ENCODE measurements around the gene GGTLC2. TPM values are rescaled to one million over a fixed set of nuclear protein-coding genes. Genes with fewer than 3 reads are reported as not detected.
"Not testable (repeated sequence)": the region's sequence is repeated elsewhere in the genome, so short reads cannot be mapped to it uniquely, and the experiment has no call there.

The GGTLC2 gene
- total RNA-seq, 1 experiment from 2014 or later, result not detected

DNA sequence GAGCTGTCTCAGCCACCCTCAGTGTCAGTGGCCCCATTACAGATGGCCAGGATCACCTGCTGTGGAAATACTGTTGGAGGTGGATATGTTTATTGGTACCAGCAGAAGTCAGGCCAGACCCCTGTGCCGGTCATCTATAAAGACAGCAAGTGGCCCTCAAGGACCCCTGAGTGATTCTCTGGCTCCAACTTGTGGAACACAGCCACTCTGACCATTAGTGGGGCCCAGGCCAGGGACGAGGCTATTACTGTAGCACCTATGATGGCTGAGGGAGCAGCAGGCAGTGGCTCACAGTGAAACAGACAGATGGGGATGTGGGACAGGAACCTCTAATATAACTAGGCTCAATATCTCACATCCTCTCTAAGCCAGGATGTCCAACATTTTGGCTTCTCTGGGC lies 25.5 kb upstream of the GGTLC2 start:
- intact Hi-C loops (cut with micrococcal nuclease; ENCODE audit: unreplicated experiment), result no loop called here
- Mint-ChIP-seq H3K9me3 (ENCODE audit: low read depth, unreplicated experiment) (no peaks in the 10 kb centered on the region), H3K4me1 (ENCODE audit: low read depth, unreplicated experiment) (peaks cover 15% of the 10 kb centered on the region), H3K36me3 (ENCODE audit: insufficient read depth, unreplicated experiment) (no peaks in the 10 kb centered on the region), H3K4me3 (ENCODE audit: low read depth, unreplicated experiment) (no peak overlapping the region), H3K27ac (ENCODE audit: unreplicated experiment) (no peak overlapping the region), H3K27me3 (ENCODE audit: unreplicated experiment) (peaks cover 15% of the 10 kb centered on the region)
- TF ChIP-seq, protein P1, sequence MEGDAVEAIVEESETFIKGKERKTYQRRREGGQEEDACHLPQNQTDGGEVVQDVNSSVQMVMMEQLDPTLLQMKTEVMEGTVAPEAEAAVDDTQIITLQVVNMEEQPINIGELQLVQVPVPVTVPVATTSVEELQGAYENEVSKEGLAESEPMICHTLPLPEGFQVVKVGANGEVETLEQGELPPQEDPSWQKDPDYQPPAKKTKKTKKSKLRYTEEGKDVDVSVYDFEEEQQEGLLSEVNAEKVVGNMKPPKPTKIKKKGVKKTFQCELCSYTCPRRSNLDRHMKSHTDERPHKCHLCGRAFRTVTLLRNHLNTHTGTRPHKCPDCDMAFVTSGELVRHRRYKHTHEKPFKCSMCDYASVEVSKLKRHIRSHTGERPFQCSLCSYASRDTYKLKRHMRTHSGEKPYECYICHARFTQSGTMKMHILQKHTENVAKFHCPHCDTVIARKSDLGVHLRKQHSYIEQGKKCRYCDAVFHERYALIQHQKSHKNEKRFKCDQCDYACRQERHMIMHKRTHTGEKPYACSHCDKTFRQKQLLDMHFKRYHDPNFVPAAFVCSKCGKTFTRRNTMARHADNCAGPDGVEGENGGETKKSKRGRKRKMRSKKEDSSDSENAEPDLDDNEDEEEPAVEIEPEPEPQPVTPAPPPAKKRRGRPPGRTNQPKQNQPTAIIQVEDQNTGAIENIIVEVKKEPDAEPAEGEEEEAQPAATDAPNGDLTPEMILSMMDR (IDR thresholded peaks at IDR 0.05; ENCODE audit: unreplicated experiment), result no peak
- no peak for DNase-seq
- CTCF ChIA-PET, result no interaction called here
- BruUV-seq (replicated peaks), result no TSS peak

GRCh38 chr22:22619765-22620414 lies 24.5 kb upstream of the GGTLC2 start:
- BruUV-seq (replicated peaks), result no TSS peak
- CTCF ChIA-PET, result no interaction called here
- TF ChIP-seq, protein P1 (IDR thresholded peaks at IDR 0.05; ENCODE audit: unreplicated experiment), result no peak
- intact Hi-C loops (cut with micrococcal nuclease; ENCODE audit: unreplicated experiment), result no loop called here
- H3K4me3 Mint-ChIP-seq (ENCODE audit: low read depth, unreplicated experiment), result no peak overlapping the region
- H3K36me3 Mint-ChIP-seq (ENCODE audit: insufficient read depth, unreplicated experiment), result no peaks in the 10 kb centered on the region
- H3K27ac Mint-ChIP-seq (ENCODE audit: unreplicated experiment), result no peak overlapping the region
- H3K27me3 Mint-ChIP-seq (ENCODE audit: unreplicated experiment), result peaks cover 5% of the 10 kb centered on the region
- DNase-seq, result no peak
- H3K4me1 Mint-ChIP-seq (ENCODE audit: low read depth, unreplicated experiment), result peaks cover 15% of the 10 kb centered on the region
- no peaks in the 10 kb centered on the region for H3K9me3 Mint-ChIP-seq (ENCODE audit: low read depth, unreplicated experiment)

DNA sequence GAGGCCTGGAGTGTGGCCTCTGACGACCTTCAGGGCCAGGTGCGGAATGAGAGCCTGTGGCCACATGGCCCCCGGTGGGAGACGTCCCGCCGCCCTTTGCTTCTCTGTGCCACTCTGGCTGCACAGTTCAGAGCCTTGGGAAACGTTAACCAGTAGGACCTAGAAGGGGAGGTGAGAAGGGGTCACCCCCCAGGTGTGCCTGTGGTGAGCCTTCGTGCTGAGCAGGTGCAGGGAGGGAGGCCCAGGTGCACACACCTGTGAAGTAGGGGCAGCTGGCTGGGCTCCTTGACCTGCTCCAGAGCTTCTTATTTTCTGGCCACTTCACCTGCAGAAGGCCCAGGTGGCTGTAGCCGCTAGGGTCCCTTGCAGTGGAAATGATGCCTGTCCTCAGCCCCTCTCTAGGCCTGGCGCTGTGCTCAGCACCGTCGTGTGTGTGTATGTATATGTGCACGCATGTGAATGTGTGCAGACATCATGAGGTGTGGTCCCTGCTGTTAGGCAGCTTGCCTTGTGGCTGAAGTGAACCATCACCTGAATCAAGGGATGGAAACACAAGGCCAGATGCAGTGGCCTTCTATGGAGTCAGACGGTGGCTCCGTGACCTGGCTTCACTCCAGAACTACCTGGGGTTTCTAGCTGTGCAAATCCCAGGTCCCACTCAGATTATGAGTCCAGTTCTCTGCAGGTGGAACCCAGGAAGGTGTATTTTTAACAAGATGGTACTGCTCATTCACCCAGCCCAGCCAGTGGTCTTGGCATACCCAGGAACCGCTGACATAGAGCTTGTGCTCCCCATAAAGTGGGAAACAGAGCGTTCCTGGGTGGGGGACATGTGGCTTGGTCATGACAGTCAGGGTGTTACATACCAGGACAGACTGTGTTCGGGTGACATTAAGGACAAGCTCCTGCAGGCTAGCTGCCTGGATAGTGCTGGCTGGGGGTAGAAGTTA lies 15.6 kb upstream of the GGTLC2 start:
- BruUV-seq (replicated peaks); H3K9me3 Mint-ChIP-seq (ENCODE audit: low read depth, unreplicated experiment); H3K36me3 Mint-ChIP-seq (ENCODE audit: insufficient read depth, unreplicated experiment); DNase-seq; H3K27ac Mint-ChIP-seq (ENCODE audit: unreplicated experiment); H3K4me3 Mint-ChIP-seq (ENCODE audit: low read depth, unreplicated experiment); H3K27me3 Mint-ChIP-seq (ENCODE audit: unreplicated experiment); CTCF ChIA-PET; intact Hi-C loops (cut with micrococcal nuclease; ENCODE audit: unreplicated experiment); H3K4me1 Mint-ChIP-seq (ENCODE audit: low read depth, unreplicated experiment): not testable (repeated sequence)

DNA sequence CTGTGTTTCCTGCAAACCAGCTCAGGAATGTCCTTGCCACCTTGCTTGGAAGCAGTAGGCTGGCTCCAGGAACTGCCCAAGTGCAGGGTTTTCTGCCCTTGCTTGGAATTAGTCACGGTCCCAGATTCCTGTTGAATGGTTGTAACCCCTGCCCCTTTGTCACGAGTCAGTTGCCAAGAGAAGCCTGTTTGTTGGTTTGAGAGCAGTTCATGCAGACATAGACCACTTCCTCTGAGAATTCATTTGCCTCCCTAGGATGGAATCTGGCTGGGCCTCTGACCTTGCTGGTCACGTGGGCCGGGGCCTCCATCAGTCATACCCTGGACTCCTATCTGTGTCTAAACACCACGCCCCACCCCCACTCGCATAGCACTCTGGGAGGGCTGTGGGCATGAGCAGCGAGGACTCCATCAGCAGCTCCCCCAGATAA lies 13.2 kb upstream of the GGTLC2 start:
- CTCF ChIA-PET; DNase-seq; H3K36me3 Mint-ChIP-seq (ENCODE audit: insufficient read depth, unreplicated experiment); H3K9me3 Mint-ChIP-seq (ENCODE audit: low read depth, unreplicated experiment); H3K27ac Mint-ChIP-seq (ENCODE audit: unreplicated experiment); H3K27me3 Mint-ChIP-seq (ENCODE audit: unreplicated experiment); intact Hi-C loops (cut with micrococcal nuclease; ENCODE audit: unreplicated experiment); BruUV-seq (replicated peaks); H3K4me3 Mint-ChIP-seq (ENCODE audit: low read depth, unreplicated experiment); H3K4me1 Mint-ChIP-seq (ENCODE audit: low read depth, unreplicated experiment): not testable (repeated sequence)

- H3K4me1 Mint-ChIP-seq (ENCODE audit: low read depth, unreplicated experiment); intact Hi-C loops (cut with micrococcal nuclease; ENCODE audit: unreplicated experiment); H3K27ac Mint-ChIP-seq (ENCODE audit: unreplicated experiment); BruUV-seq (replicated peaks); H3K9me3 Mint-ChIP-seq (ENCODE audit: low read depth, unreplicated experiment); H3K27me3 Mint-ChIP-seq (ENCODE audit: unreplicated experiment); H3K36me3 Mint-ChIP-seq (ENCODE audit: insufficient read depth, unreplicated experiment); CTCF ChIA-PET; DNase-seq; H3K4me3 Mint-ChIP-seq (ENCODE audit: low read depth, unreplicated experiment): not testable (repeated sequence)
Observed at GRCh38 chr22:22632226-22632625, 12.2 kb upstream of the GGTLC2 start.

DNA sequence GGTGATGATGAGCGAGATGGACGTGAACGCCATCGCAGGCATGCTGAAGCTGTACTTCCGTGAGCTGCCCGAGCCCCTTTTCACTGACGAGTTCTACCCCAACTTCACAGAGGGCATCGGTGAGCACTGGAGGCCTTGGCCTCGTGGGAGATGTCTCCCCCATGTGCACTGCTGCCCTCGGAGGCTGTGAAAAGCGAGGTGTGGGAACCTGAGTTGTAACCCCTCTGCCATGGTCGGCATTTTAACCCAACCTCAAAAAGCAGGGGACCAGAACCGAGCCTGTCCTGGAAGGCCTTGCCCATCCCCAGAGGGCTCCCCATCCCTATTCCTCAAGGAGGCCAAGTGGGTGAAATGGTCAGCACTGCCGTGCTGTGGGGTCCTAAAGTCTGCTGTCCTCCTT lies 10.9 kb upstream of the GGTLC2 start:
- CTCF ChIA-PET; H3K27me3 Mint-ChIP-seq (ENCODE audit: unreplicated experiment); BruUV-seq (replicated peaks); H3K4me1 Mint-ChIP-seq (ENCODE audit: low read depth, unreplicated experiment); H3K36me3 Mint-ChIP-seq (ENCODE audit: insufficient read depth, unreplicated experiment); H3K4me3 Mint-ChIP-seq (ENCODE audit: low read depth, unreplicated experiment); DNase-seq; intact Hi-C loops (cut with micrococcal nuclease; ENCODE audit: unreplicated experiment); H3K9me3 Mint-ChIP-seq (ENCODE audit: low read depth, unreplicated experiment); H3K27ac Mint-ChIP-seq (ENCODE audit: unreplicated experiment): not testable (repeated sequence)

DNA sequence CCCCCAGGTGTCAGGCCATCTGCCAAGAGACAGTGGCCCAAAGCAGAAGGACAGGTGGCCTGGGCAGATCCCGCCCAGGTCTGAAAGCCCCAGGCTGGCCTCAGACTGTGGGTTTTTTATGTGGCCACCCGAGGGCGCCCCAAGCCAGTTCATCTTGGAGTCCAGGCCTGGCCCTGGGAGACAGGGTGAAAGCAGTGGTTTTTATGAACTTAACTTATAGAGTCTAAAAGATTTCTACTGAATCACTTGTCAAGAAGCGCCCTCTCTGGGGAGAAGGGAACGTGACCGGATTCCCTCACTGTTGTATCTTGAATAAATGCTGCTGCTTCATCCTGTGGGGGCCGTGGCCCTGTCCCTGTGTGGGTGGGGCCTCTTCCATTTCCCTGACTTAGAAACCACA lies 8.2 kb upstream of the GGTLC2 start:
- BruUV-seq (replicated peaks); intact Hi-C loops (cut with micrococcal nuclease; ENCODE audit: unreplicated experiment): not testable (repeated sequence)

GRCh38 chr22:22638313-22638712 lies 6.1 kb upstream of the GGTLC2 start:
- intact Hi-C loops (cut with micrococcal nuclease; ENCODE audit: unreplicated experiment); H3K4me3 Mint-ChIP-seq (ENCODE audit: low read depth, unreplicated experiment); H3K9me3 Mint-ChIP-seq (ENCODE audit: low read depth, unreplicated experiment); H3K36me3 Mint-ChIP-seq (ENCODE audit: insufficient read depth, unreplicated experiment); H3K27me3 Mint-ChIP-seq (ENCODE audit: unreplicated experiment); DNase-seq; CTCF ChIA-PET; H3K4me1 Mint-ChIP-seq (ENCODE audit: low read depth, unreplicated experiment); H3K27ac Mint-ChIP-seq (ENCODE audit: unreplicated experiment); BruUV-seq (replicated peaks): not testable (repeated sequence)

More for the DNA sequence above, 8.2 kb upstream of the GGTLC2 start:
- H3K4me1 Mint-ChIP-seq (ENCODE audit: low read depth, unreplicated experiment); H3K4me3 Mint-ChIP-seq (ENCODE audit: low read depth, unreplicated experiment); H3K27ac Mint-ChIP-seq (ENCODE audit: unreplicated experiment); CTCF ChIA-PET; H3K36me3 Mint-ChIP-seq (ENCODE audit: insufficient read depth, unreplicated experiment); H3K27me3 Mint-ChIP-seq (ENCODE audit: unreplicated experiment); H3K9me3 Mint-ChIP-seq (ENCODE audit: low read depth, unreplicated experiment): not testable (repeated sequence)
- DNase-seq, result peak; percentile 72
